GM23248 (cell line): ENCODE data around the gene L3MBTL4. TPM values are rescaled to one million over a fixed set of nuclear protein-coding genes. Genes with fewer than 3 reads are reported as not detected.

ENCODE experiments used
- DNase-seq: peaks from one replicate; pipeline ENCODE4 v3.0.0-alpha.2; 2015
- H2AFZ ChIP-seq: fragments of 200-600 bp; sonication (generic); 2 replicates; pipeline ENCODE4 v1.6.1; 2016; ENCODE audit warnings: antibody characterized with exemption
- H3F3A ChIP-seq: fragments of 200-600 bp; sonication (generic); 2 replicates; pipeline ENCODE4 v1.6.1; 2016; ENCODE audit warnings: mild to moderate bottlenecking, antibody characterized with exemption, mixed run types; ENCODE audit not compliant: insufficient read depth
- H3K27ac ChIP-seq: fragments of 200-600 bp; sonication (generic); 2 replicates; pipeline ENCODE4 v1.5.1; 2016; ENCODE audit warnings: mild to moderate bottlenecking
- H3K27me3 ChIP-seq: fragments of 200-600 bp; sonication (generic); replicated peaks from 2 replicates; pipeline ENCODE4 v1.6.1; 2016; ENCODE audit warnings: mild to moderate bottlenecking; ENCODE audit not compliant: insufficient read depth
- H3K36me3 ChIP-seq: fragments of 200-600 bp; sonication (generic); 2 replicates; pipeline ENCODE4 v1.6.1; 2016; ENCODE audit warnings: low read depth, mild to moderate bottlenecking
- H3K4me1 ChIP-seq: fragments of 200-600 bp; sonication (generic); 2 replicates; pipeline ENCODE4 v1.6.1; 2016; ENCODE audit warnings: mild to moderate bottlenecking; ENCODE audit not compliant: insufficient read depth
- H3K4me2 ChIP-seq: fragments of 200-600 bp; sonication (generic); one replicate; pipeline ENCODE4 v1.6.1; 2016; ENCODE audit warnings: mild to moderate bottlenecking; ENCODE audit not compliant: unreplicated experiment
- H3K4me3 ChIP-seq: fragments of 200-600 bp; sonication (generic); 2 replicates; pipeline ENCODE4 v1.5.1; 2016; ENCODE audit warnings: mild to moderate bottlenecking
- H3K79me2 ChIP-seq: fragments of 200-600 bp; sonication (generic); 2 replicates; pipeline ENCODE4 v1.6.1; 2016; ENCODE audit warnings: mild to moderate bottlenecking; ENCODE audit not compliant: insufficient read depth
- H3K9ac ChIP-seq: fragments of 200-600 bp; sonication (generic); 2 replicates; pipeline ENCODE4 v1.6.1; 2016; ENCODE audit warnings: mild to moderate bottlenecking
- H3K9me2 ChIP-seq: fragments of 200-600 bp; sonication (generic); 2 replicates; pipeline ENCODE4 v1.6.1; 2016; ENCODE audit warnings: mixed run types, mild to moderate bottlenecking, moderate library complexity; ENCODE audit not compliant: insufficient read depth
- H3K9me3 ChIP-seq: fragments of 200-600 bp; sonication (generic); one replicate; pipeline ENCODE4 v1.6.1; 2017; ENCODE audit warnings: low read depth
- H4K20me1 ChIP-seq: fragments of 200-600 bp; sonication (generic); 2 replicates; pipeline ENCODE4 v1.6.0; 2016; ENCODE audit not compliant: insufficient read depth
- EZH2 ChIP-seq: fragments of 200-600 bp; sonication (generic); IDR thresholded peaks from 2 replicates; pipeline ENCODE4 v1.6.1; 2018; ENCODE audit warnings: antibody characterized with exemption, mild to moderate bottlenecking; ENCODE audit not compliant: insufficient read depth, poor library complexity, severe bottlenecking
- EZH2phosphoT487 ChIP-seq: fragments of 200-600 bp; sonication (generic); IDR thresholded peaks from 2 replicates; pipeline ENCODE4 v1.6.1; 2018; ENCODE audit warnings: antibody characterized with exemption, moderate library complexity, mild to moderate bottlenecking, low read depth; ENCODE audit not compliant: insufficient read depth
- WGBS, 2 experiments: methylation state at CpG; one replicate each; pipeline ENCODE4 v1.1.6; 2015 to 2017; ENCODE audit warnings: low lambda C conversion rate in 2 of 2, low coverage in 1 of 2; ENCODE audit errors: missing lambda C conversion rate in 2 of 2; 5-methylcytosine and 5-hydroxymethylcytosine counted together
- in situ Hi-C: fragments of 300-500 bp; cut with MboI; formaldehyde crosslinking; loops from 2 replicates; pipeline ENCODE4 v1.15.0; 2020
- polyA plus RNA-seq: library from polyadenylated mRNA; unstranded; fragments of >200 nt; fragmentation: Nextera tagmentation; extraction: Ambion mirVana; gene quantifications from 2 replicates; pipeline ENCODE4 v1.2.1, GENCODE V29; 2016
- total RNA-seq: library from RNA; depleted of rRNA; stranded (reverse); fragments of >200 nt; shearing (Covaris generic); gene quantifications from 2 replicates; pipeline ENCODE4 v1.2.3, GENCODE V29; 2014

L3MBTL4 gene
- total and polyA plus RNA-seq, 2 experiments from 2014 or later = not detected

DNA sequence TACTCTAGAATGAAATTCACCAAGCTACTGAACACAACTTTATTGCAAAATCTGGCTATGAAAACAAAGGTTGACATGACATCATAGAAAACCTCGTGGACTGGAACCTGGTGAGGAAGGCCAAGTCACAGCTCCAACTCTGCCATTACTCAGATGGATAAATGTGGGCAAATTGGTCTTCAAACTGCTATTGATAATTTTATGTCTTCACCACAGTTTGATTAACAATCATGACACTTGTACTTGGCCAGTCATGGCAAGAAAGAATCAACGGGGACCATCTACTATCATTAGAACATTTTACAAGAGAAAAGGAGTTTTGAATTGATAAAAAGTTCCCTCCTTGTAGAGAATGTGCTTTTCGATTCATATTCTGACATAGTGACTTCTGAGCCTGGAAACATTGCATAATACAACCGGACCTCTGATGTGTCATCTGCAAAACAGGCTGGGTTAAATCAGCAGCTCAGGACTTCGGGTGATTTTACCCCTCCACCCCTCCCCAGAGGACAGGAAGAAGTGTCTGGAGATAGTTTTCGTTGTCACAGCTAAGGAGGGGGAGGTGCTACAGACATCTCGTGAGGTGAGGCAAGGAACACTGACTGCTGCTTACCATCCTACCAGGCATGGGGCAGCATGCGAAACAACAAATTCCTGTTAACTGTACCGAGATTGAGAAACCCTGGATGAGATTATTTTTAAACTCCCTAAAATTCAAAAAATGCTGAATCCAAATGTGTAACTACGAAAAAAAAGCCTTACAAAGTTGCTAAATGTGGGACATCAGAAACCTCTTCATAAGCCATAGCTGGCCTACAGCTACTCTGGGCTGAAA lies 8.4 kb downstream of the L3MBTL4 start:
- peak overlapping the region; percentile 64 for H3K4me2 ChIP-seq
- H3K27me3 ChIP-seq = no peaks in the 10 kb centered on the region; the same call in 1 of the 2 replicates
- H4K20me1 ChIP-seq = no peaks in the 10 kb centered on the region
- no peak overlapping the region for H2AFZ ChIP-seq
- no peak overlapping the region for H3K27ac ChIP-seq
- no peaks in the 10 kb centered on the region for H3K36me3 ChIP-seq
- H3K4me1 ChIP-seq = no peaks in the 10 kb centered on the region
- TF ChIP-seq EZH2phosphoT487 (no peak), EZH2 (no peak)
- H3K79me2 ChIP-seq = no peaks in the 10 kb centered on the region
- WGBS, 2 experiments = 2 to 4% methylated on average over 10 of the region's 10 CpGs
- in situ Hi-C loops = no loop called here
- no peak overlapping the region for H3K9ac ChIP-seq
- peak; percentile 56 for DNase-seq
- H3F3A ChIP-seq = no peaks in the 10 kb centered on the region
- H3K4me3 ChIP-seq = no peak overlapping the region
- no peaks in the 10 kb centered on the region for H3K9me3 ChIP-seq
- no peaks in the 10 kb centered on the region for H3K9me2 ChIP-seq

DNA sequence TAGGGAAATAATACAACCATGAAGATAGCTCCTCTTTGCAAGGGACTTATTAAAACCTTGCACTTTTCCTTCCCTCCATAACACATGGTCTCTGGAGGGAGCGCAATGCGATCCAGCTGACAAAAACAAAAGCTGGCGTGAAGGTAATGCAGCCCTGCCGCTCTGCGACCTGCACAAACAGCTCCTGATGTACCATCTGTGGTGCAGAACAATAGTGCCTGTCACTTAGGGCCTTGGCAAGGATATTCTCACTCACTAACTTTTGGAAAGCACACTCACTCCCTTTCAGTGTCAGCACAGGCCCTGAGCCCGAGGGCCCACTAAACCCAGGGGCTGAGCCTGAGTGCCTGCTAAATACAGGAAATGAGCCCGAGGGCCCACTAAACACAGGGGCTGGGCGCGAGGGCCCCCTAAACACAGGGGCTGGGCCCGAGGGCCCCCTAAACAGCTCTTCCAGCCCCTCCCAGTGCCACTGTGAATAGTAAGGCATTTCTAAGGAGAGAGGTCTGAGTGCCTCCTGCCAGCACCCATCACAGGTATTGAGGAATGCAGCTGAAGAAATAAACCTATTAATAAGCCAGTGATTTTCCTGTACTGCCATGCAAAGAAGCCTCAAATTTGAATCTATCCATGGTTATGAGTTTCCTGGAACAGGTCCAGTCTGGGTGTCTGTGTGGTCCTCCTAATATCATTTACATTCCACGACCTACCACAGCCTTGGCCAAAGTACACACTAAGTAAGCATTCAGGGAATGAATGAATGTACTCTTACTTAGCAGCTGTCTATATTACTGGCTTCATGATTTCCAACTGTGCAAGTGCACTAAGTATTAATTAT lies 9.3 kb downstream of the L3MBTL4 start:
- H3K27ac ChIP-seq = no peak overlapping the region
- H3K9me3 ChIP-seq = no peaks in the 10 kb centered on the region
- H3K4me3 ChIP-seq = no peak overlapping the region
- H3K9me2 ChIP-seq = no peaks in the 10 kb centered on the region
- no peak overlapping the region for H3K9ac ChIP-seq
- no peaks in the 10 kb centered on the region for H3K4me1 ChIP-seq
- H3K79me2 ChIP-seq = no peaks in the 10 kb centered on the region
- no peak overlapping the region for H2AFZ ChIP-seq
- H4K20me1 ChIP-seq = no peaks in the 10 kb centered on the region
- no peak overlapping the region for H3K4me2 ChIP-seq
- no peak for TF ChIP-seq EZH2phosphoT487
- H3K27me3 ChIP-seq = no peaks in the 10 kb centered on the region
- 21 to 27% methylated on average over 11 of the region's 11 CpGs for WGBS, 2 experiments
- in situ Hi-C loops = no loop called here
- no peaks in the 10 kb centered on the region for H3K36me3 ChIP-seq
- peak; percentile 3 for DNase-seq
- H3F3A ChIP-seq = no peaks in the 10 kb centered on the region

DNA sequence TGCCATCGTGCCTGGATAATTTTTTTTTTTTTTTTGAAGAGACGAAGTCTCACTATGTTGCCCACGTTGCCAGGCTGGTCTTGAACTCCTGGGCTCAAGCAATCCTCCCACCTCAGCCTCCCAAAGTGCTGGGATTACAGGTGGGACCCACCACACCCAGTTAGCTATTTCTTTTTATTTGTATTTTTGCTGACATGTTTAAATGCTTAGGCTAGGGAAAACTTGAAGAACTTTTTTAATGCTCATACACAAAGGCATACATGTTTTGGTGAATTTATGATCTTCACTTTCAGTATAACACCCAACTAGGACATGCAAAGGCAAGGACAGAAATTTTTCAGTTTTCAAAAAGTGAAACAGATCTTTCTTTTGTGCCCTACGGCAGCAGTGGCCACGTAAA lies 9.9 kb downstream of the L3MBTL4 start:
- Histone ChIP-seq H3K9me2 (no peaks in the 10 kb centered on the region), H3K4me3 (no peak overlapping the region), H4K20me1 (no peaks in the 10 kb centered on the region), H3F3A (no peaks in the 10 kb centered on the region), H3K36me3 (no peaks in the 10 kb centered on the region), H3K9me3 (no peaks in the 10 kb centered on the region), H3K9ac (no peak overlapping the region), H3K27me3 (no peaks in the 10 kb centered on the region), H3K27ac (no peak overlapping the region), H2AFZ (no peak overlapping the region), H3K4me1 (no peaks in the 10 kb centered on the region), H3K4me2 (no peak overlapping the region), H3K79me2 (no peaks in the 10 kb centered on the region)
- WGBS, 2 experiments = 46 to 47% methylated on average over 5 of the region's 5 CpGs
- no peak for DNase-seq
- in situ Hi-C loops = no loop called here
- TF ChIP-seq EZH2 (no peak), EZH2phosphoT487 (no peak)

DNA sequence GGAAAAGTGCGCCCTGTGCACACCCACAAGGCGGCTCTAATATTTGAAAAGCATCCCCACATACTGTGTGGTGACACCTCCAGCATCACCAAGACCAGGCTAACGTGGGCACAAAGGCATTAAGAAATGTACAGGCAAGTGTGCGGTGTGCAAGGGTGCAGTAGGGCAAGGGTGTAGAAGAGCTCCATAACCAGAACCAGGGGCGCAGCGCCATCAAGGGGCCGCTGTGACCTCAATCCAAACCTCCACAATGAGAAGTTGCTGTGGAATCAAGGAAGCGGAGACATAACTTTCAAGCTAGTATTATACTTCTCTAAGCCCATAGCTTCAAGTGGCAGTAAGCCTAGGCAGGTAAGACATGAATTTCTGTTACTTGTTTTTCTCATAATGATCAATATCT lies 13.0 kb downstream of the L3MBTL4 start:
- H3K9me2 ChIP-seq = no peaks in the 10 kb centered on the region
- no peaks in the 10 kb centered on the region for H4K20me1 ChIP-seq
- WGBS, 2 experiments = 64 to 66% methylated on average over 8 of the region's 8 CpGs
- H3K9me3 ChIP-seq = no peaks in the 10 kb centered on the region
- in situ Hi-C loops = no loop called here
- TF ChIP-seq EZH2phosphoT487 = no peak
- no peak for TF ChIP-seq EZH2
- H3K27me3 ChIP-seq = no peaks in the 10 kb centered on the region
- no peak overlapping the region for H2AFZ ChIP-seq
- no peaks in the 10 kb centered on the region for H3K4me1 ChIP-seq
- H3F3A ChIP-seq = no peaks in the 10 kb centered on the region
- H3K79me2 ChIP-seq = no peaks in the 10 kb centered on the region
- H3K4me3 ChIP-seq = no peak overlapping the region
- DNase-seq = no peak
- H3K27ac ChIP-seq = no peak overlapping the region
- H3K4me2 ChIP-seq = no peak overlapping the region
- no peaks in the 10 kb centered on the region for H3K36me3 ChIP-seq
- no peak overlapping the region for H3K9ac ChIP-seq
